GM12892 (cell line): ENCODE measurements around the gene STEAP3.

Experiments
- POLR2A ChIP-seq: IDR thresholded peaks from 2 replicates; pipeline ENCODE4 v1.6.1; 2011; ENCODE audit warnings: low read depth, low read length, control low read depth
- TAF1 ChIP-seq: IDR thresholded peaks from 2 replicates; pipeline ENCODE4 v1.6.1; 2011; ENCODE audit warnings: low read depth, mild to moderate bottlenecking, control low read depth, low read length, borderline replicate concordance

GRCh38 chr2:119236796-119237195, 13.2 kb downstream of the STEAP3 start:
- TF ChIP-seq POLR2A (no peak), TAF1 (no peak)
